GM18870 (cell line): ENCODE data around the gene EIF3K.

Experiments
- ATAC-seq: cut with Tn5 transposase; IDR thresholded peaks from one replicate; pipeline ENCODE4 v1.9.1; 2021; ENCODE audit warnings: moderate library complexity; ENCODE audit not compliant: unreplicated experiment

EIF3K gene

GRCh38 chr19:38665219-38665931 lies 46.4 kb downstream of the EIF3K start:
- ATAC-seq, result no peak

- no peak for ATAC-seq
These were observed 47.1 kb downstream of the EIF3K start for GRCh38 chr19:38665950-38666662.

- no peak for ATAC-seq
These were observed 47.9 kb downstream of the EIF3K start for GRCh38 chr19:38666663-38667511.

GRCh38 chr19:38667661-38668171 lies 48.7 kb downstream of the EIF3K start:
- ATAC-seq, result no peak

DNA sequence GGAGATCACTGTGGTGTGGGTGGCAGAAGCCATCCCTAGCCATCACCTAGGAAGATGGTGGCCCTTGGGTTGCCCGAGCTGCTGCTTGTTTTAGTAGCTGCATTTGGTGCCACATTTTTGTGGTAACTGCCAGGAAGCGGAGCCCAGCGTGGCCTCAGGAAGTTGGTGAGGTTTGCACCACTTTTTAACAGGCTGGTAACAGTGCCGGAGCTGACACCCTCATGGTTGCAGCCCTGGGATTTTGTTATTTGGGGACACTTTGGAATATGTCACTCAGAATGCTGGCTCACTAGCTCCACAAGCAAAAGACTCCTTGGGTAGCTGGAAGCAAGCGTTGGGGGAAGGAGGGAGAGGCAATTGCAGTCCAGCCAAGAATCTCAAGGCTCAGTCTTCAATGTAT lies 50.6 kb downstream of the EIF3K start:
- no peak for ATAC-seq

DNA sequence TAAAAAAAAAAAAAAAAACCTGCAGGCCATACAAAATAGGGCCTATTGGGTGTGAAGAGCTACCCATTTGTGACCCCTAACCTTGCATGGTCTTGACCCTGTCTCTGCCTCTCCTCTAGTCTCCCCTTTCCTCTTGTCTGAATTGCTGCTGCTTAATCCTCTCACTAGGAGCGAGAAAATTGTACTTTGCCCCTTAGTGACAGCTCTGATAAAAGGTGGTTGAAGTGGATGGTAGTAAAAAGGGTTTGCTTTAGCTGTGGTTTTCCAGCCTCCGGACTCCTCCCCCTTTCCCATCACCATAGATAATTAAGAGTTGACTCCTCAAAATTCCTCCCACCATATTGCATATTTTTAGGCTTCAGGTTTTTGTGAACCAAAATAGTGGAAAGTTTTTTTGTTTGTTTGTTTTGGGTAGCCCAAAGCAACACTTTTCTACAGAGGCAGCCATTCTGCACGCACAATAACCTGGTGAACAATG lies 52.0 kb downstream of the EIF3K start:
- no peak for ATAC-seq

DNA sequence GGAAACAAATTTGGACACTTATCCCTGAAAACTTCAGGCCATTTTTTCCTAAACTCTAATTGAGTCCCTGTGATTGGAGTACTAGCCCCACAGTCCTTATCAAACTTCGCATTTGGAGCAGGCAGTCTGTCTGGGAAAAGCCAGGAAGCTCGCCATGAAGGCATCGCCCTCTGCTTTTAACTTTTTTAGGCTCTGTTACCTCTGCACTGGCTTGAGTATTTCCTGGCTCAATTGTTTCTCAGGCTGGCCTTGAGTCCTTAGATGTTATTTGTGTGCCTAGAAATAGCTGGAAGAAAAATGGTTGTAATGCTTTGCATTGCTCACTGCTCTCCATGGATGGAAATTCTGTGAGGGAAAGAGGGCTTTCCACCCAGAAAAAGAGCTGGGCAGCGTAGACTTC lies 52.7 kb downstream of the EIF3K start:
- ATAC-seq, result no peak

GRCh38 chr19:38673030-38673429 lies 54.0 kb downstream of the EIF3K start:
- no peak for ATAC-seq

GRCh38 chr19:38674388-38675171 lies 55.6 kb downstream of the EIF3K start:
- ATAC-seq, result no peak

DNA sequence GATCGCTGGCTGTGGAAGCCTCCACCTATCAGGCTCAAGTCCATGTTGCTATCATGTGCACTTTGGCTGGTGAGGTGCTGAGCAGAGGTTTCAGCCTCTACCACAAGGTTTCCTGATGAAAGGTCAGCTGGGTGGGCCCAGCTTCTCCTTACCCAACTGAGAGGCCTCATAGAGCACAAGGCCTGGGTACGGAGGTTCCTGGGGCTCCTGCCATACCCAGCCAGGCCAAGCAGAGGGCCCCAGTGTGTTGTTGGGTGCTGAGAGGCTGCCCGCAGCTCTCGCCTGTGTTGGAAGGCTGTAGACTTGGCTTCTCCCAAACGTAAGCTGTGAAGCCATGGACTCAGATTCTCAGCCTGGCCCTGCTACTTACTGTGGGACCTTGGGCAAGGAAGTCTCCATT lies 56.6 kb downstream of the EIF3K start:
- no peak for ATAC-seq

- no peak for ATAC-seq
These were observed 57.3 kb downstream of the EIF3K start for GRCh38 chr19:38676023-38676877.

DNA sequence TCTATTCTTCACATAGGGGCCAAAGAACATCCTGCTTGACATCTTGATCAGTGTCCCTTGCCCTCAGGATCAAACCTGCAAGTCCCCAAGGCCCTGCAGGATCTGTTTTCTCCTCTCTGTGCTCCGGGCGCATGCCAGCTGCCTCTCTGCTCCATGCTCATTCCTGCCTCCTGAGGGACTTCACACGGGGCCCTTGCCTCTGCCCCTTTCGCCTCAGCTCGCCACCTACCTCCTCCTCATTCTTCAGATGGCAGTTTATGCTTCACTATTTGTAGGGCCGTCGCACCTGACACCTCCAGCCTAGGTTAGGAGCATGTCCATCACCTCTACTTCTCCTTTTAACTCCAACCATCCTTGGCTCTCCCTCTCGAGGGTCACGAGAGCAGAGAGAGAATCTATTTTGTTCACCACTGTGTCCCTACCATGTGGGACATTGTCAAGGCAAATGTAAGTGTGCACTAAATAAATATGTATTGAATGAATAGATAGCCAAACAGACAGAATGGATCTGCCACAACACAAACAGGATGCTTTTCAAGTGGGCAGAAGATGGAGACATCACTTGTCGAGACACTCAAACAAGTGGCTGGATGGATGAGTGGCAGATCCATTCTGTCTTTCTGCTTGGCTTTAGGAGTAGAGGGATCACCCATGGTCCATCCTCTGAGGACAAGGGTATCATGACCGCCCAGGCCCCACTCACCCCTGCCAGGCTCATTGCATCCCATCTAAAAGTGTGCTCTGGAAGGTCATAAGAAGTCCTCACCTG lies 58.1 kb downstream of the EIF3K start:
- no peak for ATAC-seq

- ATAC-seq, result no peak
These were observed 59.4 kb downstream of the EIF3K start for GRCh38 chr19:38678217-38678890.

- ATAC-seq, result no peak
These were observed 60.0 kb downstream of the EIF3K start for GRCh38 chr19:38678891-38679494.

DNA sequence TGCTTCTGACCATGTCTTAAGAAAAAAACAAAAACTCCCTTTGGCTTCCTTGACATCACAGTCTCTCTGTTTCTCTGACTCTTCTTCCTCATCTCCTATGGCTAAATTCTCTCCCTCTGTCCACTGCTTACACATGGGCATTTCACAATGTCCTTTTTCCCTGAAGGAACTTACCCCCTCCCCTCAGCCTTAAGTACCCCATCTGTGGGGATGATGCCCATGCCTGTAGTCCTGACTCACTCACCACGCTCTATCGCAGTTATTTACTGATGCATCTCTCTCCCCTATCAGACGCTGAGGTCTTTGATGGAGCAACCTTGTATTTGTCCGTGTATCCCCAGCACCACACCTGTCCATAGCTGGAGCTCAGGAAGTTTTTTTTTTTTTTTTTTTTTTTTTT lies 60.9 kb downstream of the EIF3K start:
- ATAC-seq, result no peak

DNA sequence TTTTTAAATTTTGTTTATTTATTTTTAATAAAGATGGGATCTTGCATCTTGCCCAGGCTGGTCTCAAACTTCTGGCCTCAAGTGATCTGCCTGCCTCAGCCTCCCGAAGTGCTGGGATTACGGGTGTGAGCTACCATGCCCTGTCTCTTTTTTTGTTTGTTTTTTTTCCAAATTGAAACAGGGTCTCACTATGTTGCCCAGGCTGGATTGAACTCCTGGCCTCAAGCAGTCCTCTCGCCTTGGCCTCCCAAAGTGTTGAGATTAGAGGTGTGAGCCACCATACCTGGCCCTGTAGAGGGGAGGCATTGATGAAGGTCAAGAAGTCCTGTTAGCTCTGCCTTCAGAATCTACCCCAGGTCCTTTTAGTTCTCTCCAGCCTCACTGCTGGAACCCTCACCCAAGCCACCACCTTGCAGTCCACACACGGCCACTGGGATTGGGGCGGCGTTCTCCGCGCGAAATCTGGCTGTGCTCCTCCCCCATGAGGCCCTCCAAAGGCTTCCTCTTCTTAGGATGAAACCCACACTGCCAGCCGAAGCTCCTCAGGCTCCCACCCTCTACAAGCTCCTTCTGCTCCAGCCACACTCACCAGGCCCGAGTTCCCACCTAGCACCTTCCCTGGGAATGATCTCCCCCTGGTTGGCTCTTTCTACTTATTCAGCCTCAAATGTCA lies 63.3 kb downstream of the EIF3K start:
- ATAC-seq, result no peak

DNA sequence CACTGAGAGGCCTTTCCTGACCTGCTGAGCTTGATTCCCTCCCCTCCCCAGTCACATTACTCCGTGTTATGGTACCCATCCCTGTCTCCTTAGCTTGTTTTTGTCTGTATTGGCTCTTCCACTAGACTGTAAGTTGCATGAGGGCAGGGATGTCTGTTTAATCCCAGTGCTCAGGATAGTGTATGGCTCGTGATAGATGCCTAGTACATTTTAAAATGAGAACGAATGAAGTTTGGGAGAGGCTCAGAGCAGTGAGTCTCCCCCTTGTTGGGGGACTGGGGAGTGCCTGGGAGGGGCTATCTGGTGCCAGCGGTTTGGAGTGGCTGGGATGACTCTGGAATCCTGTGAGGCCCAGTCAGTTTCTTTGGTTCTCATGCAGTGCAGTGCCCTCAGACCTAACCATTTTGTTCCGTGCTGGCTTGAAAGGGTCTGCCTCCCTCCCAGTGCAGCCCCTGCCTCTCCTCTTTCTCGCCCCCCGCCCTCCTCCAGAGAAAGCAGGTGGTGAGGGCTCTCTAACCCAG lies 63.9 kb downstream of the EIF3K start:
- no peak for ATAC-seq
